ENCODE data around the gene SLC16A5.
"Not testable (repeated sequence)": the region's sequence is repeated elsewhere in the genome, so short reads cannot be mapped to it uniquely, and the experiment has no call there.

Gene SLC16A5

GRCh38 chr17:75135452-75135851 is 47.7 kb downstream of the SLC16A5 start:
- no peak for DNase-seq

GRCh38 chr17:75135946-75136345 is 48.2 kb downstream of the SLC16A5 start:
- no peak for DNase-seq

- not testable (repeated sequence) for DNase-seq
Observed at GRCh38 chr17:75137762-75138161, 50.0 kb downstream of the SLC16A5 start.

GRCh38 chr17:75138519-75138918 is 50.8 kb downstream of the SLC16A5 start:
- no peak for DNase-seq

- no peak for DNase-seq
Observed at GRCh38 chr17:75142236-75142971, 54.6 kb downstream of the SLC16A5 start.

- no peak for DNase-seq
Observed at GRCh38 chr17:75144816-75145512, 57.2 kb downstream of the SLC16A5 start.

- no peak for DNase-seq
Observed at GRCh38 chr17:75146592-75146991, 58.8 kb downstream of the SLC16A5 start.

- DNase-seq, result no peak
Observed at GRCh38 chr17:75147878-75148546, 60.3 kb downstream of the SLC16A5 start.

GRCh38 chr17:75151930-75152329 is 64.2 kb downstream of the SLC16A5 start:
- DNase-seq, result no peak

- no peak for DNase-seq
Observed at GRCh38 chr17:75152523-75152921, 64.8 kb downstream of the SLC16A5 start.

GRCh38 chr17:75152922-75153779 is 65.4 kb downstream of the SLC16A5 start:
- no peak for DNase-seq

GRCh38 chr17:75153780-75154194 is 66.0 kb downstream of the SLC16A5 start:
- peak in 2 of 6 experiments; percentile 14 to 43 for DNase-seq

- DNase-seq, result peak; percentile 93 to 98 (median 96)
Observed at GRCh38 chr17:75154195-75155106, 66.7 kb downstream of the SLC16A5 start, which contains the start of gene JPT1. Gene JPT1 (minus strand): TSS chr17:75154512. CDS start chr17:75154397, 115 bp downstream.

GRCh38 chr17:75155191-75155601 is 67.4 kb downstream of the SLC16A5 start:
- no peak for DNase-seq
